Mucosa of rectum (tissue), 2 donors: ENCODE data around the gene DNER.

Source experiments
- H3K27ac ChIP-seq, 2 donors: one replicate each; pipeline ENCODE4 v1.7.0; 2013; ENCODE audit warnings: inconsistent platforms in 2 of 2, low read depth in 2 of 2, low read length in 2 of 2
- H3K27me3 ChIP-seq, 2 donors: one replicate each; pipeline ENCODE4 v1.7.0; 2013; ENCODE audit warnings: low read length in 2 of 2; ENCODE audit not compliant: control insufficient read depth in 2 of 2, insufficient read depth in 2 of 2
- H3K36me3 ChIP-seq, 2 donors: one replicate each; pipeline ENCODE4 v1.7.0; 2013; ENCODE audit warnings: low read length in 2 of 2; ENCODE audit not compliant: control insufficient read depth in 2 of 2, insufficient read depth in 2 of 2
- H3K4me1 ChIP-seq, 2 donors: one replicate each; pipeline ENCODE4 v1.7.0; 2013; ENCODE audit warnings: low read length in 2 of 2, mild to moderate bottlenecking in 1 of 2; ENCODE audit not compliant: control insufficient read depth in 2 of 2, insufficient read depth in 2 of 2
- H3K4me3 ChIP-seq, 2 donors: one replicate each; pipeline ENCODE4 v1.7.0; 2013; ENCODE audit warnings: low read length in 2 of 2
- H3K9ac ChIP-seq, 2 donors: one replicate each; pipeline ENCODE4 v1.7.0; 2013; ENCODE audit warnings: low read length in 2 of 2, low read depth in 1 of 2, mild to moderate bottlenecking in 1 of 2
- H3K9me3 ChIP-seq, 2 donors: one replicate each; pipeline ENCODE4 v1.7.0; 2013; ENCODE audit warnings: low read length in 2 of 2; ENCODE audit not compliant: control insufficient read depth in 2 of 2
- donor health status: healthy.
- donor health status: Normal muscosa, but diverticular disease.

The DNER gene

GRCh38 chr2:229582151-229582550 lies 132.2 kb downstream of the DNER start:
- Histone ChIP-seq H3K9me3 (no peaks in the 10 kb centered on the region), H3K36me3 (no peaks in the 10 kb centered on the region), H3K9ac (no peak overlapping the region), H3K4me1 (no peaks in the 10 kb centered on the region), H3K27me3 (peaks cover 0 to 3% of the 10 kb centered on the region in 2 donors), H3K4me3 (no peak overlapping the region), H3K27ac (no peak overlapping the region)

- H3K4me3 ChIP-seq = no peak overlapping the region
- H3K4me1 ChIP-seq = no peaks in the 10 kb centered on the region
- H3K36me3 ChIP-seq = no peaks in the 10 kb centered on the region
- H3K27me3 ChIP-seq = peaks cover 0 to 3% of the 10 kb centered on the region in 2 donors
- H3K9me3 ChIP-seq = no peaks in the 10 kb centered on the region
- H3K27ac ChIP-seq = no peak overlapping the region
- no peak overlapping the region for H3K9ac ChIP-seq
Measured at GRCh38 chr2:229578052-229578846, 136.1 kb downstream of the DNER start.

- peaks cover 0 to 3% of the 10 kb centered on the region in 2 donors for H3K27me3 ChIP-seq
Measured at GRCh38 chr2:229575569-229576315, 138.6 kb downstream of the DNER start.

GRCh38 chr2:229572507-229573271 lies 141.7 kb downstream of the DNER start:
- Histone ChIP-seq H3K36me3 (no peaks in the 10 kb centered on the region), H3K4me3 (no peak overlapping the region), H3K9me3 (no peaks in the 10 kb centered on the region), H3K4me1 (no peaks in the 10 kb centered on the region), H3K9ac (no peak overlapping the region), H3K27me3 (no peaks in the 10 kb centered on the region), H3K27ac (no peak overlapping the region)

More at GRCh38 chr2:229575569-229576315, 138.6 kb downstream of the DNER start:
- Histone ChIP-seq H3K4me1 (no peaks in the 10 kb centered on the region), H3K9me3 (no peaks in the 10 kb centered on the region), H3K36me3 (no peaks in the 10 kb centered on the region), H3K4me3 (no peak overlapping the region), H3K9ac (no peak overlapping the region), H3K27ac (no peak overlapping the region)

GRCh38 chr2:229571243-229571642 lies 143.1 kb downstream of the DNER start:
- Histone ChIP-seq H3K4me1 (no peaks in the 10 kb centered on the region), H3K27ac (no peak overlapping the region), H3K27me3 (no peaks in the 10 kb centered on the region), H3K36me3 (no peaks in the 10 kb centered on the region), H3K9me3 (no peaks in the 10 kb centered on the region), H3K4me3 (no peak overlapping the region), H3K9ac (no peak overlapping the region)

GRCh38 chr2:229566370-229566769 lies 148.0 kb downstream of the DNER start:
- Histone ChIP-seq H3K36me3 (no peaks in the 10 kb centered on the region), H3K4me1 (no peaks in the 10 kb centered on the region), H3K27me3 (no peaks in the 10 kb centered on the region), H3K9ac (no peak overlapping the region), H3K27ac (no peak overlapping the region), H3K9me3 (no peaks in the 10 kb centered on the region), H3K4me3 (no peak overlapping the region)

- Histone ChIP-seq H3K36me3 (no peaks in the 10 kb centered on the region), H3K27me3 (no peaks in the 10 kb centered on the region), H3K9ac (no peak overlapping the region), H3K4me3 (no peak overlapping the region), H3K27ac (no peak overlapping the region), H3K9me3 (no peaks in the 10 kb centered on the region), H3K4me1 (no peaks in the 10 kb centered on the region)
Measured at GRCh38 chr2:229564300-229564907, 150.0 kb downstream of the DNER start.

- Histone ChIP-seq H3K36me3 (no peaks in the 10 kb centered on the region), H3K9ac (no peak overlapping the region), H3K9me3 (no peaks in the 10 kb centered on the region), H3K27ac (no peak overlapping the region), H3K4me3 (no peak overlapping the region), H3K4me1 (no peaks in the 10 kb centered on the region), H3K27me3 (no peaks in the 10 kb centered on the region)
Measured at GRCh38 chr2:229563388-229563787, 151.0 kb downstream of the DNER start.

GRCh38 chr2:229562472-229563127 lies 151.8 kb downstream of the DNER start:
- no peaks in the 10 kb centered on the region for H3K4me1 ChIP-seq
- H3K36me3 ChIP-seq = no peaks in the 10 kb centered on the region
- H3K9me3 ChIP-seq = no peaks in the 10 kb centered on the region
- H3K27ac ChIP-seq = no peak overlapping the region
- no peak overlapping the region for H3K9ac ChIP-seq
- H3K27me3 ChIP-seq = no peaks in the 10 kb centered on the region
- no peak overlapping the region for H3K4me3 ChIP-seq
